ENCODE data around the gene EPS8L1.

EPS8L1 gene

GRCh38 chr19:55113570-55114039 is 37.9 kb downstream of the EPS8L1 start:
- DNase-seq (ENCODE audit: low read depth) = no peak
- TF ChIP-seq, protein P1, sequence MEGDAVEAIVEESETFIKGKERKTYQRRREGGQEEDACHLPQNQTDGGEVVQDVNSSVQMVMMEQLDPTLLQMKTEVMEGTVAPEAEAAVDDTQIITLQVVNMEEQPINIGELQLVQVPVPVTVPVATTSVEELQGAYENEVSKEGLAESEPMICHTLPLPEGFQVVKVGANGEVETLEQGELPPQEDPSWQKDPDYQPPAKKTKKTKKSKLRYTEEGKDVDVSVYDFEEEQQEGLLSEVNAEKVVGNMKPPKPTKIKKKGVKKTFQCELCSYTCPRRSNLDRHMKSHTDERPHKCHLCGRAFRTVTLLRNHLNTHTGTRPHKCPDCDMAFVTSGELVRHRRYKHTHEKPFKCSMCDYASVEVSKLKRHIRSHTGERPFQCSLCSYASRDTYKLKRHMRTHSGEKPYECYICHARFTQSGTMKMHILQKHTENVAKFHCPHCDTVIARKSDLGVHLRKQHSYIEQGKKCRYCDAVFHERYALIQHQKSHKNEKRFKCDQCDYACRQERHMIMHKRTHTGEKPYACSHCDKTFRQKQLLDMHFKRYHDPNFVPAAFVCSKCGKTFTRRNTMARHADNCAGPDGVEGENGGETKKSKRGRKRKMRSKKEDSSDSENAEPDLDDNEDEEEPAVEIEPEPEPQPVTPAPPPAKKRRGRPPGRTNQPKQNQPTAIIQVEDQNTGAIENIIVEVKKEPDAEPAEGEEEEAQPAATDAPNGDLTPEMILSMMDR (IDR thresholded peaks at IDR 0.05; ENCODE audit: control insufficient read depth, extremely low read depth, insufficient read depth) = no peak
- H3K4me3 ChIP-seq (ENCODE audit: low read depth, low read length) = no peak overlapping the region

DNA sequence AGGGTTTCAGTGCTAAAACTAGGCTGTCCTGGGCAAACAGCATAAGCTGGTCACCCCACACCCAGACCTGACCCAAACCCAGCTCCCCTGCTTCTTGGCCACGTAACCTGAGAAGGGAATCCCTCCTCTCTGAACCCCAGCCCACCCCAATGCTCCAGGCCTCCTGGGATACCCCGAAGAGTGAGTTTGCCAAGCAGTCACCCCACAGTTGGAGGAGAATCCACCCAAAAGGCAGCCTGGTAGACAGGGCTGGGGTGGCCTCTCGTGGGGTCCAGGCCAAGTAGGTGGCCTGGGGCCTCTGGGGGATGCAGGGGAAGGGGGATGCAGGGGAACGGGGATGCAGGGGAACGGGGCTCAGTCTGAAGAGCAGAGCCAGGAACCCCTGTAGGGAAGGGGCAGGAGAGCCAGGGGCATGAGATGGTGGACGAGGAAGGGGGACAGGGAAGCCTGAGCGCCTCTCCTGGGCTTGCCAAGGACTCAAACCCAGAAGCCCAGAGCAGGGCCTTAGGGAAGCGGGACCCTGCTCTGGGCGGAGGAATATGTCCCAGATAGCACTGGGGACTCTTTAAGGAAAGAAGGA is 39.0 kb downstream of the EPS8L1 start:
- no peak for DNase-seq (ENCODE audit: low read depth)
- no peak overlapping the region for H3K4me3 ChIP-seq (ENCODE audit: low read depth, low read length)
- TF ChIP-seq, protein P1 (IDR thresholded peaks at IDR 0.05; ENCODE audit: control insufficient read depth, extremely low read depth, insufficient read depth) = no peak

- DNase-seq (ENCODE audit: low read depth) = no peak
- TF ChIP-seq, protein P1 (IDR thresholded peaks at IDR 0.05; ENCODE audit: control insufficient read depth, extremely low read depth, insufficient read depth) = no peak
- peak overlapping the region; percentile 67; the same call in 1 of the 2 replicates for H3K4me3 ChIP-seq (ENCODE audit: low read depth, low read length)
Measured at GRCh38 chr19:55115446-55116065, 39.9 kb downstream of the EPS8L1 start.

DNA sequence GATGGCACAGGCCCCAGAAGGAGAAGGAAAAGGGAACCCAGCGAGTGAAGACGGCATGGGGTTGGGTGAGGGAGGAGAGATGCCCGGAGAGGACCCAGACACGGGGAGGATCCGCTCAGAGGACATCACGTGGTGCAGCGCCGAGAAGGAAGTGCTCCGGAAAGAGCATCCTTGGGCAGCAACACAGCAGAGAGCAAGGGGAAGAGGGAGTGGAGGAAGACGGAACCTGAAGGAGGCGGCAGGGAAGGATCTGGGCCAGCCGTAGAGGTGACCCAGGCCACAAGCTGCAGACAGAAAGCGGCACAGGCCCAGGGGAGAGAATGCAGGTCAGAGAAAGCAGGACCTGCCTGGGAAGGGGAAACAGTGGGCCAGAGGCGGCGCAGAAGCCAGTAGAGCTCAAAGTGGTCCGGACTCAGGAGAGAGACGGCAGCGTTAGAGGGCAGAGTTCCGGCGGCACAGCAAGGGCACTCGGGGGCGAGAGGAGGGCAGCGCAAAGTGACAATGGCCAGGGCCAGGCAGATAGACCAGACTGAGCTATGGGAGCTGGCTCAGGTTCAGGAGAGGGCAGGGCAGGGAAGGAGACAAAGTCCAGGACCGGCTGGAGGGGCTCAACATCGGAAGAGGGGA is 40.7 kb downstream of the EPS8L1 start:
- TF ChIP-seq, protein P1 (IDR thresholded peaks at IDR 0.05; ENCODE audit: control insufficient read depth, extremely low read depth, insufficient read depth) = no peak
- DNase-seq (ENCODE audit: low read depth) = no peak
- peak overlapping the region; percentile 67 for H3K4me3 ChIP-seq (ENCODE audit: low read depth, low read length)

DNA sequence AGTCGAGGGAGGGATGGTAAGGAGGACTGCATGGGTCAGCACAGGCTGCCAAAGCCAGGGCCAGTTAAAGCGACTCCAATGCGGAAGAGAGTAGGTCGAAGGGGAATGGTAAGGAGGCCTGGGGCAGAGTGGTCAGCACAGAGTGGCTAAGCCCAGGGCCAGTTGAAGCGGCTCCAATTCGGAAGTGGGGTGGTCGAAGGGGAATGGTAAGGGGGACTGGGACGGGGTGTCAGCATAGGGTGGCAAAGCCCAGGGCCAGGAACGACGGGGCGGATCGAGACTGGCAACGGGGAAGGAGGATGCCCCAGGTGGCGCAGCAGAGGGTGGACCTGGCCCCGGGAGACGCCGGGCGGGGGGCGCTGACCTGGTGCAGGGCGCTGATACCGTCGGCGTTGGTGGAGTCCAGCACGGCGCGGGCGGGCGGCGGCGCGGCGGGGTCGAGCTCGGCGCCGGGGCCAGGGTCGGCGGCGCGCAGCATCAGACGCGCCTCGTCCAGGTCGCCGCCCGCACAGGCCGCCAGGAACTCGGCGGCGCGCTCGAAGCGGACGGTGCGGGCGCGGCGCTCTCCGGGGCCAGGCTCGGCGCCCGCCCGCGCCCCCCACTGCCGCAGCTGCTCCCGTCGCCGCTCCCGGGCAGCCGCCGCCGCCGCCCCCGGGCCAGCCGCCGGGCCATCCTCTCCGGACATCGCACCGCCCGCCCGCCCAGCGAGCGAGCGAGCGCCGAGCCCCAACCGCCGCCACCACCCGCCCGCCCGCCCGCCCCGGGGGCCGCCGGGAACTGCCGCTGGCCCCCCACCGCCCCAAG is 41.4 kb downstream of the EPS8L1 start, which contains the start of gene PPP1R12C:
TSS of gene PPP1R12C (minus strand) at position 779 of the 804 bp plus-strand sequence. CDS start at position 685, 94 bp downstream.
- TF ChIP-seq, protein P1 (IDR thresholded peaks at IDR 0.05; ENCODE audit: control insufficient read depth, extremely low read depth, insufficient read depth) = no peak
- peak within 1 kb of the TSS; percentile 75 for H3K4me3 ChIP-seq (ENCODE audit: low read depth, low read length)
- DNase-seq (ENCODE audit: low read depth) = no peak

GRCh38 chr19:55117663-55118391 is 42.2 kb downstream of the EPS8L1 start:
- H3K4me3 ChIP-seq (ENCODE audit: low read depth, low read length) = peak overlapping the region; percentile 75
- TF ChIP-seq, protein P1 (IDR thresholded peaks at IDR 0.05; ENCODE audit: control insufficient read depth, extremely low read depth, insufficient read depth) = no peak
- peak; percentile 93 for DNase-seq (ENCODE audit: low read depth)

Measured in LNCaP clone FGC (cell line).